Measurements from ENCODE around the gene BRINP3.

GRCh38 chr1:190478149-190479049 lies 735 bp upstream of the BRINP3 start:
- TF ChIP-seq CTCF (IDR thresholded peaks at IDR 0.05) = no peak
- no peak for TF ChIP-seq POLR2A (IDR thresholded peaks at IDR 0.05)

Data from stomach (tissue), 4 donors.